H9 (cell line): ENCODE results near the gene PFKP. TPM values are rescaled to one million over a fixed set of nuclear protein-coding genes. Genes with fewer than 3 reads are reported as not detected.

ENCODE experiments used
- DNase-seq: peaks from one replicate; pipeline ENCODE4 v3.0.0-alpha.2; 2017
- H2AFZ ChIP-seq: one replicate; pipeline ENCODE4 v1.6.1; 2013; ENCODE audit warnings: mild to moderate bottlenecking, low read length, control low read depth, moderate library complexity
- H2AK5ac ChIP-seq: 2 replicates; pipeline ENCODE4 v1.6.1; 2013; ENCODE audit warnings: low read length, control low read depth, mixed read lengths; ENCODE audit not compliant: insufficient read length
- H2BK120ac ChIP-seq: one replicate; pipeline ENCODE4 v1.6.1; 2013; ENCODE audit warnings: low read depth, mild to moderate bottlenecking, low read length, control low read depth, inconsistent platforms; ENCODE audit not compliant: poor library complexity, severe bottlenecking
- H2BK12ac ChIP-seq: 2 replicates; pipeline ENCODE4 v1.6.1; 2013; ENCODE audit warnings: low read length, control low read depth, mixed read lengths, low read depth; ENCODE audit not compliant: insufficient read length
- H2BK15ac ChIP-seq: 2 replicates; pipeline ENCODE4 v1.6.1; 2013; ENCODE audit warnings: low read depth, low read length, control low read depth
- H2BK20ac ChIP-seq: one replicate; pipeline ENCODE4 v1.6.1; 2013; ENCODE audit warnings: low read depth, mild to moderate bottlenecking, low read length, control low read depth, inconsistent platforms; ENCODE audit not compliant: poor library complexity, severe bottlenecking
- H2BK5ac ChIP-seq: 2 replicates; pipeline ENCODE4 v1.6.1; 2013; ENCODE audit warnings: low read length, control low read depth, mixed read lengths; ENCODE audit not compliant: insufficient read length
- H3K14ac ChIP-seq: 2 replicates; pipeline ENCODE4 v1.6.1; 2013; ENCODE audit warnings: low read length, control low read depth; ENCODE audit not compliant: insufficient read depth
- H3K18ac ChIP-seq: 2 replicates; pipeline ENCODE4 v1.6.1; 2013; ENCODE audit warnings: low read depth, mild to moderate bottlenecking, mixed read lengths, low read length, control low read depth; ENCODE audit not compliant: insufficient read length
- H3K23ac ChIP-seq: 2 replicates; pipeline ENCODE4 v1.6.1; 2013; ENCODE audit warnings: low read length, control low read depth, mixed read lengths, low read depth; ENCODE audit not compliant: insufficient read length
- H3K23me2 ChIP-seq: 2 replicates; pipeline ENCODE4 v1.6.1; 2013; ENCODE audit warnings: low read depth, mild to moderate bottlenecking, mixed read lengths, low read length, control low read depth; ENCODE audit not compliant: insufficient read length, poor library complexity, severe bottlenecking
- H3K27ac ChIP-seq: 2 replicates; pipeline ENCODE4 v1.5.1; 2013; ENCODE audit warnings: low read length, control low read depth, mixed read lengths, low read depth; ENCODE audit not compliant: insufficient read length
- H3K27me3 ChIP-seq: 2 replicates; pipeline ENCODE4 v1.6.1; 2013; ENCODE audit warnings: low read length, control low read depth, inconsistent platforms; ENCODE audit not compliant: insufficient read depth
- H3K4ac ChIP-seq: 2 replicates; pipeline ENCODE4 v1.6.1; 2013; ENCODE audit warnings: low read depth, mild to moderate bottlenecking, control low read depth, inconsistent platforms, low read length, moderate library complexity
- H3K4me1 ChIP-seq: 2 replicates; pipeline ENCODE4 v1.6.1; 2013; ENCODE audit warnings: low read length, control low read depth, inconsistent platforms; ENCODE audit not compliant: insufficient read depth
- H3K4me2 ChIP-seq: 2 replicates; pipeline ENCODE4 v1.6.1; 2013; ENCODE audit warnings: low read length, control low read depth, mixed read lengths; ENCODE audit not compliant: insufficient read length, insufficient read depth
- H3K56ac ChIP-seq: 2 replicates; pipeline ENCODE4 v1.6.1; 2013; ENCODE audit warnings: low read depth, mild to moderate bottlenecking, mixed read lengths, low read length, control low read depth; ENCODE audit not compliant: insufficient read length
- H3K79me1 ChIP-seq: 2 replicates; pipeline ENCODE4 v1.6.1; 2013; ENCODE audit warnings: low read depth, mild to moderate bottlenecking, moderate library complexity, low read length, control low read depth, inconsistent platforms; ENCODE audit not compliant: insufficient read depth, poor library complexity, severe bottlenecking
- H3K79me2 ChIP-seq: 2 replicates; pipeline ENCODE4 v1.6.1; 2013; ENCODE audit warnings: low read length, control low read depth, inconsistent platforms; ENCODE audit not compliant: insufficient read depth
- H3K9ac ChIP-seq: 2 replicates; pipeline ENCODE4 v1.6.1; 2013; ENCODE audit warnings: low read length, control low read depth, mixed read lengths; ENCODE audit not compliant: insufficient read length; ENCODE audit errors: extremely low read depth
- H3K9me3 ChIP-seq: one replicate; pipeline ENCODE4 v1.6.1; 2013; ENCODE audit warnings: low read depth, low read length, inconsistent platforms; ENCODE audit not compliant: control insufficient read depth
- H3T11ph ChIP-seq: one replicate; pipeline ENCODE4 v1.6.1; 2013; ENCODE audit warnings: mild to moderate bottlenecking, low read length, control low read depth, inconsistent platforms
- H4K20me1 ChIP-seq: one replicate; pipeline ENCODE4 v1.6.1; 2013; ENCODE audit not compliant: control insufficient read depth, insufficient read length, insufficient read depth
- H4K5ac ChIP-seq: 2 replicates; pipeline ENCODE4 v1.6.1; 2013; ENCODE audit warnings: low read depth, mild to moderate bottlenecking, mixed read lengths, low read length, control low read depth; ENCODE audit not compliant: insufficient read length
- H4K8ac ChIP-seq: replicated peaks from 2 replicates; pipeline ENCODE4 v1.6.1; 2013; ENCODE audit warnings: low read length, control low read depth, mixed read lengths, low read depth; ENCODE audit not compliant: insufficient read length
- H4K91ac ChIP-seq: 2 replicates; pipeline ENCODE4 v1.6.1; 2013; ENCODE audit warnings: low read depth, mild to moderate bottlenecking, moderate library complexity, mixed read lengths, low read length, control low read depth; ENCODE audit not compliant: insufficient read length
- H3K27ac Mint-ChIP-seq, 3 experiments: 2 replicates in 2 of 3; 3 replicates in 1 of 3; pipeline ENCODE4 v1.8.0; 2020 to 2021; ENCODE audit warnings: mixed read lengths in 3 of 3, mild to moderate bottlenecking in 1 of 3, moderate library complexity in 1 of 3
- H3K27me3 Mint-ChIP-seq: 2 replicates; pipeline ENCODE4 v1.8.0; 2021; ENCODE audit warnings: low read depth, mild to moderate bottlenecking, moderate library complexity, mixed read lengths
- H3K36me3 Mint-ChIP-seq, 3 experiments: 2 replicates in 2 of 3; 3 replicates in 1 of 3; pipeline ENCODE4 v1.8.0; 2020 to 2021; ENCODE audit warnings: low read depth in 3 of 3, mixed read lengths in 3 of 3; ENCODE audit not compliant: insufficient read depth in 1 of 3
- H3K4me1 Mint-ChIP-seq, 2 experiments: 2 replicates each; pipeline ENCODE4 v1.8.0; 2020; ENCODE audit warnings: mixed read lengths in 2 of 2
- H3K4me3 Mint-ChIP-seq, 2 experiments: 2 replicates in 1 of 2; 3 replicates in 1 of 2; pipeline ENCODE4 v1.8.0; 2020 to 2021; ENCODE audit warnings: mild to moderate bottlenecking in 2 of 2, mixed read lengths in 2 of 2, moderate library complexity in 1 of 2
- H3K9me3 Mint-ChIP-seq, 2 experiments: 2 replicates in 1 of 2; 3 replicates in 1 of 2; pipeline ENCODE4 v1.8.0; 2020; ENCODE audit warnings: mild to moderate bottlenecking in 2 of 2, mixed read lengths in 2 of 2, moderate library complexity in 1 of 2
- WGBS: extraction: QIAGEN DNeasy Blood & Tissue Kit; methylation state at CpG from one replicate; pipeline ENCODE4 v1.1.7; 2013; ENCODE audit warnings: missing lambda C conversion rate, low lambda C conversion rate, mixed read lengths; ENCODE audit not compliant: insufficient read length; ENCODE audit errors: extremely low coverage; 5-methylcytosine and 5-hydroxymethylcytosine counted together
- total RNA-seq: library from RNA; stranded (reverse); gene quantifications from 2 replicates; pipeline ENCODE4 v1.2.1, GENCODE V29; 2021
- TF ChIP-seq, protein P1 (sequence below): fragments of 200-600 bp; sonication (generic); conservative IDR thresholded peaks from 3 replicates; pipeline ENCODE4 v1.8.0; 2021; ENCODE audit warnings: antibody characterized with exemption, mild to moderate bottlenecking

Gene PFKP
- total RNA-seq, 1 experiment from 2014 or later = 145 TPM

DNA sequence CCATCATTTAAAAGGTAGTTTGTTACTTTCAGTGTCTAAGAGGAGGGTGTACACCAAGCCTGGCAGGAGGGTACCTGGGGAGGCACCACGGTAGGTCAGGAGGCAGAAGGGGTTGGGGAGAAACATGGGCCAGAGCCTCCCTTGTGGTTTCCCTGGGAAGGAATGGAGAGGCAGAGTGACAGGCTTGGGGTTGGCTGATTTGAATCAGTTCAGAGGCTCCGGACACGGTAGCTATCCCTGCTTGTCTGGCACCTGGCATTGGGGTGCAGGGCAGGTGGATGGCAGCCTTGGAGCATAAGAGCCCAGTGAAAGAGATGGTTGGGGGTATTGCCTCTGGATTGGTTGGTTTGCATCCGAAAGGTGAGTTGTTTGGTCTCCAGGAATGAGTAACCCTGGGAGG lies 30.2 kb upstream of the PFKP start:
- no peaks in the 10 kb centered on the region for H3K4me1 Mint-ChIP-seq
- H3K4me3 Mint-ChIP-seq = no peak overlapping the region
- Histone ChIP-seq H2BK120ac (no peak overlapping the region), H4K8ac (no peak overlapping the region), H3K4me1 (no peaks in the 10 kb centered on the region), H3K23ac (no peak overlapping the region), H3K18ac (no peak overlapping the region), H2BK5ac (no peak overlapping the region), H2BK15ac (no peak overlapping the region), H3K27me3 (no peaks in the 10 kb centered on the region), H3K4ac (no peak overlapping the region), H3T11ph (no peak overlapping the region), H2AFZ (no peak overlapping the region), H4K20me1 (no peaks in the 10 kb centered on the region), H3K9ac (no peak overlapping the region), H3K79me2 (no peaks in the 10 kb centered on the region), H3K4me2 (no peak overlapping the region), H2AK5ac (no peak overlapping the region), H4K5ac (no peak overlapping the region), H3K14ac (no peak overlapping the region), H3K56ac (no peak overlapping the region), H3K27ac (no peak overlapping the region), H3K79me1 (no peaks in the 10 kb centered on the region), H3K23me2 (no peaks in the 10 kb centered on the region), H2BK12ac (no peak overlapping the region), H4K91ac (no peak overlapping the region), H3K9me3 (no peaks in the 10 kb centered on the region), H2BK20ac (no peak overlapping the region)
- H3K27ac Mint-ChIP-seq = peak overlapping the region in 1 of 3 experiments; percentile 34; a peak in 1 of 7 replicates
- TF ChIP-seq, protein P1, sequence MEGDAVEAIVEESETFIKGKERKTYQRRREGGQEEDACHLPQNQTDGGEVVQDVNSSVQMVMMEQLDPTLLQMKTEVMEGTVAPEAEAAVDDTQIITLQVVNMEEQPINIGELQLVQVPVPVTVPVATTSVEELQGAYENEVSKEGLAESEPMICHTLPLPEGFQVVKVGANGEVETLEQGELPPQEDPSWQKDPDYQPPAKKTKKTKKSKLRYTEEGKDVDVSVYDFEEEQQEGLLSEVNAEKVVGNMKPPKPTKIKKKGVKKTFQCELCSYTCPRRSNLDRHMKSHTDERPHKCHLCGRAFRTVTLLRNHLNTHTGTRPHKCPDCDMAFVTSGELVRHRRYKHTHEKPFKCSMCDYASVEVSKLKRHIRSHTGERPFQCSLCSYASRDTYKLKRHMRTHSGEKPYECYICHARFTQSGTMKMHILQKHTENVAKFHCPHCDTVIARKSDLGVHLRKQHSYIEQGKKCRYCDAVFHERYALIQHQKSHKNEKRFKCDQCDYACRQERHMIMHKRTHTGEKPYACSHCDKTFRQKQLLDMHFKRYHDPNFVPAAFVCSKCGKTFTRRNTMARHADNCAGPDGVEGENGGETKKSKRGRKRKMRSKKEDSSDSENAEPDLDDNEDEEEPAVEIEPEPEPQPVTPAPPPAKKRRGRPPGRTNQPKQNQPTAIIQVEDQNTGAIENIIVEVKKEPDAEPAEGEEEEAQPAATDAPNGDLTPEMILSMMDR = no peak
- DNase-seq = no peak
- peaks cover 2 to 15% (median 4%) of the 10 kb centered on the region in 3 experiments; a peak in 6 of 7 replicates for H3K36me3 Mint-ChIP-seq
- H3K27me3 Mint-ChIP-seq = no peaks in the 10 kb centered on the region; the same call in 1 of the 2 replicates
- WGBS = no CpG with 5 or more reads among the region's 4 CpGs
- H3K9me3 Mint-ChIP-seq = peaks cover 21 to 23% of the 10 kb centered on the region in 2 experiments
